ENCODE results near the gene PAQR4.

DNA sequence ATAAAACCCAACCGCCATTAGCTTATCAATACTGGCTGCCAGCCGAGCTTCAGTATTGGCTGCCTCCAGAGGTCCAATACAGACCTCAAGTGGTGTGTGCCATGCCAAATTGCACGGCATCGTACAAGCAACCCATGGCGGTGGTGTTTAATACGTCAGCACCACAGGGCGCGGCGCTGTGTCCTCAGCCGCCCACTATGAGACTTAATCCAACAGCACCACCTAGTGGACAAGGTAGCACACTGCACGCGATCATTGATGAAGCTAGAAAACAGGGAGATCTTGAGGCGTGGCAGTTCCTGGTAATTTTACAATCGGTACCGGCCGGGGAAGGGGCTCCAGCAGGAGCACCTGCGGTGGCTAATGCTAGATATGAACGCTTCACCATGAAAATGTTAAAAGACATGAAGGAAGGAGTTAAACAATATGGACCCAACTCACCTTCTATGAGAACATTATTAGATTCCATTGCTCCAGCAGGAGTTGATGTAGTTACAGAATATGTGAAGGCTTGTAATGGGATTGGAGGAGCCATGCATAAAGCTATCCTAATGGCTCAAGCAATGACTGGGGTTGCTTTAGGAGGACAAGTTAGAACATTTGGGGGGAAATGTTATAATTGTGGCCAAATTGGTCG is 42.0 kb upstream of the PAQR4 start:
- TF ChIP-seq, protein P1, sequence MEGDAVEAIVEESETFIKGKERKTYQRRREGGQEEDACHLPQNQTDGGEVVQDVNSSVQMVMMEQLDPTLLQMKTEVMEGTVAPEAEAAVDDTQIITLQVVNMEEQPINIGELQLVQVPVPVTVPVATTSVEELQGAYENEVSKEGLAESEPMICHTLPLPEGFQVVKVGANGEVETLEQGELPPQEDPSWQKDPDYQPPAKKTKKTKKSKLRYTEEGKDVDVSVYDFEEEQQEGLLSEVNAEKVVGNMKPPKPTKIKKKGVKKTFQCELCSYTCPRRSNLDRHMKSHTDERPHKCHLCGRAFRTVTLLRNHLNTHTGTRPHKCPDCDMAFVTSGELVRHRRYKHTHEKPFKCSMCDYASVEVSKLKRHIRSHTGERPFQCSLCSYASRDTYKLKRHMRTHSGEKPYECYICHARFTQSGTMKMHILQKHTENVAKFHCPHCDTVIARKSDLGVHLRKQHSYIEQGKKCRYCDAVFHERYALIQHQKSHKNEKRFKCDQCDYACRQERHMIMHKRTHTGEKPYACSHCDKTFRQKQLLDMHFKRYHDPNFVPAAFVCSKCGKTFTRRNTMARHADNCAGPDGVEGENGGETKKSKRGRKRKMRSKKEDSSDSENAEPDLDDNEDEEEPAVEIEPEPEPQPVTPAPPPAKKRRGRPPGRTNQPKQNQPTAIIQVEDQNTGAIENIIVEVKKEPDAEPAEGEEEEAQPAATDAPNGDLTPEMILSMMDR (IDR thresholded peaks at IDR 0.05 in 2 of 3, conservative IDR thresholded peaks at IDR 0.05 in 1 of 3; ENCODE audit: control insufficient read depth in 2 of 3, extremely low read depth in 1 of 3, insufficient read depth in 1 of 3, low read depth in 3 of 3, low read length in 3 of 3): peak; percentile 89 to 95 (median 93)
- no peak for TF ChIP-seq SRF (IDR thresholded peaks at IDR 0.05; ENCODE audit: low read depth in 2 of 2, low read length in 2 of 2)
- TF ChIP-seq POLR2AphosphoS5 (IDR thresholded peaks at IDR 0.05; ENCODE audit: low read length): no peak
- no peak for TF ChIP-seq EZH2 (IDR thresholded peaks at IDR 0.05; ENCODE audit: borderline replicate concordance, control insufficient read depth, low read depth, low read length)
- TF ChIP-seq CHD2 (IDR thresholded peaks at IDR 0.05; ENCODE audit: borderline replicate concordance, low read depth, low read length): no peak
- TF ChIP-seq POLR2A (IDR thresholded peaks at IDR 0.05; ENCODE audit: low read depth, low read length): no peak
- TF ChIP-seq EP300 (IDR thresholded peaks at IDR 0.05; ENCODE audit: borderline replicate concordance in 1 of 2, control insufficient read depth in 1 of 2, low read depth in 2 of 2, low read length in 2 of 2): no peak
- TF ChIP-seq SIN3A (IDR thresholded peaks at IDR 0.05; ENCODE audit: low read depth, low read length): no peak
- TF ChIP-seq TAF1 (IDR thresholded peaks at IDR 0.05; ENCODE audit: borderline replicate concordance, low read depth, low read length): no peak
- TF ChIP-seq, protein P2, sequence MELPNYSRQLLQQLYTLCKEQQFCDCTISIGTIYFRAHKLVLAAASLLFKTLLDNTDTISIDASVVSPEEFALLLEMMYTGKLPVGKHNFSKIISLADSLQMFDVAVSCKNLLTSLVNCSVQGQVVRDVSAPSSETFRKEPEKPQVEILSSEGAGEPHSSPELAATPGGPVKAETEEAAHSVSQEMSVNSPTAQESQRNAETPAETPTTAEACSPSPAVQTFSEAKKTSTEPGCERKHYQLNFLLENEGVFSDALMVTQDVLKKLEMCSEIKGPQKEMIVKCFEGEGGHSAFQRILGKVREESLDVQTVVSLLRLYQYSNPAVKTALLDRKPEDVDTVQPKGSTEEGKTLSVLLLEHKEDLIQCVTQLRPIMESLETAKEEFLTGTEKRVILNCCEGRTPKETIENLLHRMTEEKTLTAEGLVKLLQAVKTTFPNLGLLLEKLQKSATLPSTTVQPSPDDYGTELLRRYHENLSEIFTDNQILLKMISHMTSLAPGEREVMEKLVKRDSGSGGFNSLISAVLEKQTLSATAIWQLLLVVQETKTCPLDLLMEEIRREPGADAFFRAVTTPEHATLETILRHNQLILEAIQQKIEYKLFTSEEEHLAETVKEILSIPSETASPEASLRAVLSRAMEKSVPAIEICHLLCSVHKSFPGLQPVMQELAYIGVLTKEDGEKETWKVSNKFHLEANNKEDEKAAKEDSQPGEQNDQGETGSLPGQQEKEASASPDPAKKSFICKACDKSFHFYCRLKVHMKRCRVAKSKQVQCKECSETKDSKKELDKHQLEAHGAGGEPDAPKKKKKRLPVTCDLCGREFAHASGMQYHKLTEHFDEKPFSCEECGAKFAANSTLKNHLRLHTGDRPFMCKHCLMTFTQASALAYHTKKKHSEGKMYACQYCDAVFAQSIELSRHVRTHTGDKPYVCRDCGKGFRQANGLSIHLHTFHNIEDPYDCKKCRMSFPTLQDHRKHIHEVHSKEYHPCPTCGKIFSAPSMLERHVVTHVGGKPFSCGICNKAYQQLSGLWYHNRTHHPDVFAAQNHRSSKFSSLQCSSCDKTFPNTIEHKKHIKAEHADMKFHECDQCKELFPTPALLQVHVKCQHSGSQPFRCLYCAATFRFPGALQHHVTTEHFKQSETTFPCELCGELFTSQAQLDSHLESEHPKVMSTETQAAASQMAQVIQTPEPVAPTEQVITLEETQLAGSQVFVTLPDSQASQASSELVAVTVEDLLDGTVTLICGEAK (IDR thresholded peaks at IDR 0.05; ENCODE audit: borderline replicate concordance): no peak
